Stomach smooth muscle (tissue), 2 donors: ENCODE data around the gene UTY.

Experiments
- H3K27ac ChIP-seq: one replicate; pipeline ENCODE4 v1.7.0; 2013; ENCODE audit warnings: mild to moderate bottlenecking, low read length, inconsistent platforms
- H3K27me3 ChIP-seq, 2 donors: one replicate each; pipeline ENCODE4 v1.7.0; 2013; ENCODE audit warnings: low read length in 2 of 2; ENCODE audit not compliant: insufficient read depth in 2 of 2, control insufficient read depth in 1 of 2
- H3K36me3 ChIP-seq, 2 donors: one replicate each; pipeline ENCODE4 v1.7.0; 2013; ENCODE audit warnings: low read length in 2 of 2; ENCODE audit not compliant: control insufficient read depth in 2 of 2, insufficient read depth in 2 of 2
- H3K4me1 ChIP-seq: one replicate; pipeline ENCODE4 v1.7.0; 2013; ENCODE audit warnings: low read length; ENCODE audit not compliant: control insufficient read depth, insufficient read depth
- H3K4me3 ChIP-seq, 2 donors: one replicate each; pipeline ENCODE4 v1.7.0; 2013; ENCODE audit warnings: low read length in 2 of 2
- H3K9ac ChIP-seq, 2 donors: one replicate each; pipeline ENCODE4 v1.7.0; 2013; ENCODE audit warnings: low read length in 2 of 2, mild to moderate bottlenecking in 1 of 2
- H3K9me3 ChIP-seq, 2 donors: one replicate each; pipeline ENCODE4 v1.7.0; 2013; ENCODE audit warnings: low read length in 2 of 2; ENCODE audit not compliant: control insufficient read depth in 2 of 2
- donor health status: healthy.
- donor health status: Pancreatic carcinoma.

UTY gene

DNA sequence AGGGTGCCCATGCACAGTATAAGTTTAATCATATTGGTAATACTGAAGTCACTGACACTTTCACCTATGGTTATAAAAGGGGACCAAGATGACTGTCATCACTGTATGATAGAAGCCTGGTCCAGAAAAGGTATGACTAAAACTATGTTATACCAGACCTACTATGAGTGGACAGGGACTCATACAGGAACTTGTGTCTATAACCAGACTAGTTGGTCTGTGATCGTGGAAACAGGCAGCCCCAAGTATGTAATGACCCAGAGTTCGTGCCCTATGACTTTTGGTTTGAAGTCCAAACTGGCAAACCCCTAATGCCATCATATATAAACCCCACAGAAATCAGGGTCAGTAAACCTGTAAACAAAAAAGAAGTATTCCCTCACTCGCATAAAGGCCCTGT, 134.3 kb downstream of the UTY start:
- Histone ChIP-seq H3K4me3 (no peak overlapping the region), H3K9me3 (no peaks in the 10 kb centered on the region), H3K4me1 (no peaks in the 10 kb centered on the region), H3K9ac (no peak overlapping the region), H3K27ac (no peak overlapping the region), H3K27me3 (no peaks in the 10 kb centered on the region), H3K36me3 (peaks cover 0 to 4% of the 10 kb centered on the region in 2 donors)

DNA sequence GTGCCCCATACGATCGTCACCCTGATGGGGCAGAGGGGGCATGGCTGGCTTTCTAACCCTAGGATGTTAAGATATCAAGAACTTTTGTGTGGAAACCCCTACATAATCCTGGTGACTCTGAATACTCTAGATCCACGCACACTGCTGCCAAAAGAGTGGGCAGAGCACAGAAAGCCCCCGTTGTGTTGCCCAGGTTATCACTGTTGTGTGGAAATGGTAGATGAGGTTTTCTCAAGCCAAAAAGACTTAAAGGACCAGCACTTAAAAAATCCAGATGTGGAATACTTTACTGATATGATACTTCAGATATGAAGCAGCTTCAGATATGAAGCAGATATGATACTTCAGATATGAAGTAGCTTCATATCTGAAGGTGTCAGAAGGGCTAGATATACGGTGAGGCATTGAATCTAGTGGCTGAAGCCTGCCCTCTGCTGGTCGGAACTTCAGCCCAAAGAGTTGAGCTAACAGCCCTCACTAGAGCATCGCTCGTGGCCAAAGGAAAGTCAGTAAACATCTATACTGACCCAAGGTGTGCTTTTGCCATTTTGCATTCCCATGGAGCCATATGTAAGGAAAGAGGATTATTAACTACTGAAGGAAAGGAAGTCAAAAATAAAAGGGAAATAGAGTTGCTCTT, 136.4 kb downstream of the UTY start:
- H3K9me3 ChIP-seq, result no peaks in the 10 kb centered on the region
- H3K4me1 ChIP-seq, result no peaks in the 10 kb centered on the region
- H3K9ac ChIP-seq, result no peak overlapping the region
- no peaks in the 10 kb centered on the region for H3K27me3 ChIP-seq
- H3K27ac ChIP-seq, result no peak overlapping the region
- H3K4me3 ChIP-seq, result no peak overlapping the region
- peaks cover 0 to 7% of the 10 kb centered on the region in 2 donors for H3K36me3 ChIP-seq

DNA sequence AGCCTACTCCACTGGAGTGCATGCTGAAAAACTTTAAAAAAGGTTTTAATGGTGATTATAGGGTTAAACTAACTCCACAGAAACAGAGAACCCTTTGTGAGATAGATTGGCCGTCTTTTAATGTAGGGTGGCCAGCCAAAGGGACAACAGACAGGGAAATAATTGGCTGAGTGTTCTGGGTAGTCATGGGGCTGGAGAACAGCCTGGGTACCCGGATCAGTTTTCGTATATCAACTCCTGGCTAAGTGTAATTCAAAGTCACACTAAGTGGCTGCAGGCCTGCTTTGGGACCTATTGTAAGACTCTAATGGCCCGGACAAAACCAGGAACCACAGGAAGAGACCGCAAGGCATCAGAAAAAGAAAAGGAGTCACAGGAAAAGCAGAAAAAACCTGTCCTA, 139.9 kb downstream of the UTY start:
- Histone ChIP-seq H3K27me3 (no peaks in the 10 kb centered on the region), H3K9me3 (no peaks in the 10 kb centered on the region), H3K27ac (no peak overlapping the region), H3K4me1 (no peaks in the 10 kb centered on the region), H3K36me3 (peaks cover 0 to 10% of the 10 kb centered on the region in 2 donors), H3K4me3 (no peak overlapping the region), H3K9ac (no peak overlapping the region)

DNA sequence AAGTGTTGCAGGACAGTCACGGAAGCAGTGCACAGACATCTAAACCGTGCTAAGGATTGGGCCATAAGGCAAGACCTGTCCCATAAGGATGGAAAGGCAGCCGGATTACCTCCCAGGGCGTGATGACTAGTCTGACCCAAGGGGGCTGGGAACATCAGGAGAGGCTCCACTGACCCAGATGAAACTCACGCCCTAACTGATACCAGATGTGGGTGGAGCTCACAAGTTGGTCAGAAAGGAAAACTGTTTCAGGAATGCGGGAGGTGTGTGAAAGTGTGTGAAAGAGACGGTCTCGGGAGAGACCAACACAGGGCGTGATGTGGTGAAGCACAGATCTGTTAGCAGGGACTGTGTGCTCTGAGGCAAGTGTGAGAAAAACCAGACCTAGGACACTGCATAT, 140.5 kb downstream of the UTY start:
- Histone ChIP-seq H3K9me3 (no peaks in the 10 kb centered on the region), H3K4me1 (no peaks in the 10 kb centered on the region), H3K27ac (no peak overlapping the region), H3K4me3 (no peak overlapping the region), H3K36me3 (peaks cover 0 to 10% of the 10 kb centered on the region in 2 donors), H3K27me3 (no peaks in the 10 kb centered on the region), H3K9ac (no peak overlapping the region)

DNA sequence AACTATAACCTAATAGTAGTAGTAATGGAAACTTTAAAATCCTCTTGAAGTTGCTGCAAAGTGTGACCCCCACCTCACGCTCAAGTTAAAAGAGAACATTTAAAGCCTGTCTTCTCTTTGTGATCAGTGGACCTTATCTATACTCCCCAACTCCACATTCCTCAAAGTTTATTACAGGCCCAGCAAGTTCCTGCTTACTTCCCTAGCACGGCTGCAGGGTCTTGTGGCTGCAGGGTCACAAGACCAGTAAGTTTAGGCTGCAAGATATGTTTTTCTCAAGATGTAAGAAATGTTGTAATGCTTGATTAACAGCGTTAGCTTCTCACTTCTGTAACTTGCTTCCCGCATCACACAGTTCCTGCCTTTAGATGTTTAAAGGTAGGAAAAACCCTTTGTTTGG, 141.1 kb downstream of the UTY start:
- no peak overlapping the region for H3K27ac ChIP-seq
- H3K9me3 ChIP-seq, result no peaks in the 10 kb centered on the region
- H3K27me3 ChIP-seq, result no peaks in the 10 kb centered on the region
- no peak overlapping the region for H3K9ac ChIP-seq
- H3K4me1 ChIP-seq, result no peaks in the 10 kb centered on the region
- H3K36me3 ChIP-seq, result peaks cover 0 to 10% of the 10 kb centered on the region in 2 donors
- H3K4me3 ChIP-seq, result no peak overlapping the region

DNA sequence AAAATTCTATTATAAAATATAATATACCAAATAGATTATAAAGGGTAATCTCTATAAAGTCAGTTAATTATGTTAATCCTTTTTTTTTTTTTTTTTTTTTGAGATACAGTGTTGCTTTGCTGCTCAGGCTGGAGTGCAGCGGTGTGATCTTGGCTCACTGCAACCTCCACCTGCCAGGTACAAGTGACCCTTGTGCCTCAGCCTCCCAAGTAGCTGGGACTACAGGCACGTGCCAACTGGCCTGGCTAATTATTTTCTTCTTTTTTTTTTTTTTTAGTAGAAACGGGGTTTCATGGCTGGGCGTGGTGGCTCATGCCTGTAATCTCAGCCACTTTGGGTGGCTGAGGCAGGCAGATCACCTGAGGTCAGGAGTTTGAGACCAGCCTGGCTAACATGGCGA, 141.9 kb downstream of the UTY start:
- no peak overlapping the region for H3K9ac ChIP-seq
- no peak overlapping the region for H3K27ac ChIP-seq
- no peak overlapping the region for H3K4me3 ChIP-seq
- H3K4me1 ChIP-seq, result no peaks in the 10 kb centered on the region
- H3K27me3 ChIP-seq, result no peaks in the 10 kb centered on the region
- peaks cover 0 to 10% of the 10 kb centered on the region in 2 donors for H3K36me3 ChIP-seq
- no peaks in the 10 kb centered on the region for H3K9me3 ChIP-seq

DNA sequence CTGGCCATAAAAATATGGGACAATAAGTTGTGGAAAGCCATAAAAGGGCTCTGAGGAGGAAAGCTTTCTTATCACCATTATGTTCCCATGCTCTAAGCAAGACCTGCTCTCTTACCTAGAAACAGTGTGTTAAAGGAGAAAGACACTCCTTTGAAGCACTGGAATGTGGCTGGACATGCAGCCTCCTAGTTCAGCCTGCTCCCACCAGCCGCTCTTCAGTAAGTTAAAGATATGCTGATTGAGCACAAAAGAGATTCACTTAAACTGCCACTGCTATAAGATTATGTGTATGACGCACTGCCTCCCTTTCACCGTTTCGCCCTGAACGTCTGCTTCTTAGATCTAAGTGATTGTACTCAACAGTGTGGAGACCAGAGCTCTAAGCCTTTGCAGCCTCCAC, 146.0 kb downstream of the UTY start:
- no peak overlapping the region for H3K9ac ChIP-seq
- no peak overlapping the region for H3K27ac ChIP-seq
- no peaks in the 10 kb centered on the region for H3K9me3 ChIP-seq
- H3K36me3 ChIP-seq, result peaks cover 0 to 7% of the 10 kb centered on the region in 2 donors
- H3K4me1 ChIP-seq, result no peaks in the 10 kb centered on the region
- H3K27me3 ChIP-seq, result no peaks in the 10 kb centered on the region
- no peak overlapping the region for H3K4me3 ChIP-seq

DNA sequence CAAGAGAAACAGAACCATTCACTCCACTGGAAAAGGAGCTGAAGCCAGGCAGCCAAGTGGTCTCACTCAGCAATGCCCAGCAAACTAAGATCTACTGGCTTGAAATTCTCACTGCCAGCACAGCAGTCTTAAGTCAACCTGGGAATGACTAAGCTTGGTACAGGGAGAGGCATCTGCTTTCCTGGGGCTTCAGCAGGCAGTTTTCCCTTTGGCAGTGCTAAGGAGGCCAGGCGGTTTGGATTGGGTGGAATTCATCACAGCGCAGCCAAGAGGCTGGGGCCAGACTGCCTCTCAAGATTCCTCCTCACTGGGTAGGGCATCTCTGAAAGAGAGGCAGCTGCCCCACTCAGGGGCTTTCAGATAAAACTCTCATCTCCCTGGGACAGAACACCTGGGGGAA, 149.2 kb downstream of the UTY start:
- Histone ChIP-seq H3K9ac (no peak overlapping the region), H3K27ac (no peak overlapping the region), H3K36me3 (peaks cover 0 to 2% of the 10 kb centered on the region in 2 donors), H3K4me1 (no peaks in the 10 kb centered on the region), H3K27me3 (no peaks in the 10 kb centered on the region), H3K9me3 (no peaks in the 10 kb centered on the region), H3K4me3 (no peak overlapping the region)

DNA sequence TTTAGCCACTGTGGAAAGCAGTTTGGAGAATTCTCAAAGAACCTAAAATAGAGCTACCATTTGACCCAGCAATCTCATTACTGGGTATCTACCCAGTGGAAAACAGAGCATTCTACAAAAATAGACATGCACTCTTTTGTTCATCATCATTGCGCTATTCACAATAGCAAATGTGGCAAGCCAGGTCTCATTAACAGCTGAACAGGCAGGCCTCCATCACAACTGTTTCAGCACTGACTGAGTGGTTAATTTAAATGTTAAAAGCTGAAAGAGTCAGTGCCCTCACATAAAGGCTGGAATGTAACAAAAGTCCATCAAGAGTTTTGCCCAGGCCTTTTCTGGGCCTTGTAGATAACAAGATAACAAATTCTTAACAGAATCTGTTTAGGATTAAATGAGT, 166.9 kb downstream of the UTY start:
- no peaks in the 10 kb centered on the region for H3K9me3 ChIP-seq
- H3K9ac ChIP-seq, result no peak overlapping the region
- H3K27ac ChIP-seq, result no peak overlapping the region
- no peak overlapping the region for H3K4me3 ChIP-seq
- H3K4me1 ChIP-seq, result no peaks in the 10 kb centered on the region
- no peaks in the 10 kb centered on the region for H3K36me3 ChIP-seq
- no peaks in the 10 kb centered on the region for H3K27me3 ChIP-seq

DNA sequence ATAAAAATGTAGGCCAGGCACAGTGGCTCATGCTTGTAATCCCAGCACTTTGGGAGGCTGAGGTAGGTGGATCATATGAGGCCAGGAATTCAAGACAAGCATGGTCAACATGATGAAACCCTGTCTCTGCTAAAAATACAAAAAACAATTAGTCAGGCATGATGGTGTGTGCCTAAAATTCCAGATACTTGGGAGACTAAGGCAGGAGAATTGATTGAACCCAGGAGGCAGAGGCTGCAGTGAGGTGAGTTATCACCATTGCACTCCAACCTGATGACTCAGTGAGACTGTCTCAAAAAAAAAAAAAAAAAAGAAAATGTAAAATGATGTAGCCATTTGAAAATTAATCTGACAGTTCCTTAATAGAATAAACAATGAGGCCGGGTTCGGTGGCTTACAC, 171.9 kb downstream of the UTY start:
- Histone ChIP-seq H3K9me3 (no peaks in the 10 kb centered on the region), H3K4me1 (no peaks in the 10 kb centered on the region), H3K27me3 (no peaks in the 10 kb centered on the region), H3K27ac (no peak overlapping the region), H3K4me3 (no peak overlapping the region), H3K36me3 (peaks cover 0 to 4% of the 10 kb centered on the region in 2 donors), H3K9ac (no peak overlapping the region)

DNA sequence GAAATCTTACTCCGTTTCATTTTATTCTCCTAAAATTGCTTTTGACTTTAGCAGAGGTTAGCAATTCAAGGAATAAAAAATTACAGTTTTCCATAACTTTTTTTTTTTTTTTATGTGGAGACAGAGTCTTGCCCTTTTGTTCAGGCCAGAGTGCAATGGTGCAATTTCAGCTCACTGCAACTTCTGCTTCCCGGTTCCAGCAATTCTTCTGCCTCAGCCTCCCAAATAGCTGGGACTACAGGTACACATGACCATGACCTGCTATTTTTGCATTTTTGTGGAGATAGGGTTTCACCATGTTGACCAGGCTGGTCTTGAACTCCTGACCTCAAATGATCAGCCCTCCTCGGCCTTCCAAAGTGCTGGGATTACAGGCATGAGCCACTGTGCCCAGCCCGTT, 179.0 kb downstream of the UTY start:
- Histone ChIP-seq H3K27me3 (no peaks in the 10 kb centered on the region), H3K9me3 (no peaks in the 10 kb centered on the region), H3K36me3 (peaks cover 0 to 6% of the 10 kb centered on the region in 2 donors), H3K4me3 (no peak overlapping the region), H3K27ac (no peak overlapping the region), H3K4me1 (no peaks in the 10 kb centered on the region), H3K9ac (no peak overlapping the region)
